ENCODE results near the gene CFDP1.
A peak's percentile ranks its signal among the peaks of the same experiment; 100 is the strongest.

Gene CFDP1

GRCh38 chr16:75266738-75267630, 166.3 kb downstream of the CFDP1 start:
- Histone ChIP-seq H3K9ac (ENCODE audit: insufficient read length, low read depth) (peak overlapping the region; percentile 93), H3K4me1 (ENCODE audit: insufficient read depth, insufficient read length) (peaks cover 48% of the 10 kb centered on the region), H3K27me3 (ENCODE audit: insufficient read depth, insufficient read length) (peaks cover 3% of the 10 kb centered on the region), H3K36me3 (ENCODE audit: insufficient read depth, insufficient read length, low read length) (peaks cover 29% of the 10 kb centered on the region), H3K9me3 (ENCODE audit: insufficient read depth, low read length) (no peaks in the 10 kb centered on the region), H3K4me3 (ENCODE audit: insufficient read length, low read depth) (peak overlapping the region; percentile 95)
- DNase-seq (ENCODE audit: low read depth, low spot score) = no peak
- TF ChIP-seq ZNF274 (IDR thresholded peaks at IDR 0.05; ENCODE audit: low read depth, low read length) (no peak), YY1 (IDR thresholded peaks at IDR 0.05; ENCODE audit: insufficient read depth, insufficient read length) (no peak), SUZ12 (IDR thresholded peaks at IDR 0.05; ENCODE audit: extremely low read depth, insufficient read depth, insufficient read length) (no peak)

DNA sequence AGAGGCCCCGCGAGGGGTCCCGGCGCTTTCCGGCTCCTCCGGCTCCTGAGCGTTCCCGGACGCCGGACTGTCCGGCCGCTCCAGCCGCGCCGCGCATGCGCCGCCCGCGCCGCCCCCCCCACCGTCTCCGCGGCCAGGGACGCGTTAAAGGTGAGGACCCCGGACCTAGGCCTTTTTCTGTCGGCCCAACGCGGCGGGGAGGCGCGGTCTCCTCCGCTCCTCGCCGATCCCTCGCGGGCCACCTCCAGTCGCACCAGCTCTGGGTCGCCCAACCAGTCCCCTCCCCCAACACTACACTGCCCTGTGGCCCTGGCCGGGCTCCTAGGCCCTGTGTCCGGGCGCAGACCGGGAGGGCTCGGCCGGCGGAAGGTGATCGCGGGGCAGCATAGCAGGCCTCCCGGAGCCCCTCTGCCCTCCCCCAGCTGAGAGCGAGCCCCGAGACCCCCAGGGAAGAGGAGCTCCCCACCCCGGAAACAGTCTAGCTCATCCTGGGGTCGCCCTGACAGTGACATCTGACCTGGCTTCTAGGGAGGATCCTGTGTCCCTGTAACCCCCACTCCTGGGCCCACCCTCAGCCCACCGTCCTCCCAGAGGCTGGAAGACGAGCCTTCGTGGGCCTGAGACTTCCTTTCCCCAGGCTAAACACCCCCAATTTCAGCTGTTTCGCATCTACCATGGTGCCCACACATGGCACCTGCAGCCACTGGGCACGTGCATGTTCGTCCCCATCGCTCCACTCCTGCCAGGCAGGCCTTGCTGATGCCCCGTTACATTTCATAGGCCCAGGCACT, 167.2 kb downstream of the CFDP1 start:
- peaks cover 3% of the 10 kb centered on the region for H3K27me3 ChIP-seq (ENCODE audit: insufficient read depth, insufficient read length)
- peaks cover 37% of the 10 kb centered on the region for H3K36me3 ChIP-seq (ENCODE audit: insufficient read depth, insufficient read length, low read length)
- H3K4me3 ChIP-seq (ENCODE audit: insufficient read length, low read depth) = peak overlapping the region; percentile 95
- TF ChIP-seq YY1 (IDR thresholded peaks at IDR 0.05; ENCODE audit: insufficient read depth, insufficient read length) = no peak
- TF ChIP-seq ZNF274 (IDR thresholded peaks at IDR 0.05; ENCODE audit: low read depth, low read length) = no peak
- no peak for TF ChIP-seq SUZ12 (IDR thresholded peaks at IDR 0.05; ENCODE audit: extremely low read depth, insufficient read depth, insufficient read length)
- H3K9me3 ChIP-seq (ENCODE audit: insufficient read depth, low read length) = no peaks in the 10 kb centered on the region
- peak; percentile 61 for DNase-seq (ENCODE audit: low read depth, low spot score)
- peaks cover 54% of the 10 kb centered on the region for H3K4me1 ChIP-seq (ENCODE audit: insufficient read depth, insufficient read length)
- peak overlapping the region; percentile 93 for H3K9ac ChIP-seq (ENCODE audit: insufficient read length, low read depth)

GRCh38 chr16:75264999-75265910, 168.0 kb downstream of the CFDP1 start:
- Histone ChIP-seq H3K27me3 (ENCODE audit: insufficient read depth, insufficient read length) (peaks cover 3% of the 10 kb centered on the region), H3K4me3 (ENCODE audit: insufficient read length, low read depth) (peak overlapping the region; percentile 95), H3K9ac (ENCODE audit: insufficient read length, low read depth) (peak overlapping the region; percentile 93), H3K36me3 (ENCODE audit: insufficient read depth, insufficient read length, low read length) (peaks cover 42% of the 10 kb centered on the region), H3K4me1 (ENCODE audit: insufficient read depth, insufficient read length) (peaks cover 55% of the 10 kb centered on the region), H3K9me3 (ENCODE audit: insufficient read depth, low read length) (no peaks in the 10 kb centered on the region)
- TF ChIP-seq SUZ12 (IDR thresholded peaks at IDR 0.05; ENCODE audit: extremely low read depth, insufficient read depth, insufficient read length) = no peak
- TF ChIP-seq ZNF274 (IDR thresholded peaks at IDR 0.05; ENCODE audit: low read depth, low read length) = no peak
- TF ChIP-seq YY1 (IDR thresholded peaks at IDR 0.05; ENCODE audit: insufficient read depth, insufficient read length) = no peak
- DNase-seq (ENCODE audit: low read depth, low spot score) = no peak

DNA sequence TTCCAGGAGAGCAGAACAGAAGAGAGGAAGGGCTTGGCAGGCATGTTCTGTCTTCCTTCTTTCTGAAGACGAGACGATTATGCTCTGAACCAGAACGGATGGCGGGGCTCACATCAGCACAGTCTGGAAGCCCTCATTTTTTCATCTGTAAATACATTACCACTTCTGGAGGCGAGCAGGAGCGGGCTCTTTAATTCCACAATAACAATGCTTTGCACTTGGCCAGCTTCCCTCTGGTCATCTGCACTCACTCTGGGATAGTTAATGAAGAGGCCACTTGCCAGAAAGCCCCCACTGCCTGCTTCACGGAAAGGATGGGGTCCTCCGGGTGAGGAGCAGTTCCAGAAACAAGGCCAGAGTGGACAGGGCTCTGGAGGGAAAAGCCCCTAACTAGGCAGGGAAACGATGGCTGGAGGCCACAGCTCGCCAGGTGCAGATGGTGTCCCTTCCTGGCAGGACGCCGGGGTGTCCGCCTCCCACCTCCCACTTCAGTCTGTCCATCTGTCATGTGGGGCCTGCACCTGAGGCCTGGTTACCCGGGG, 168.8 kb downstream of the CFDP1 start:
- H3K27me3 ChIP-seq (ENCODE audit: insufficient read depth, insufficient read length) = peaks cover 3% of the 10 kb centered on the region
- peaks cover 55% of the 10 kb centered on the region for H3K4me1 ChIP-seq (ENCODE audit: insufficient read depth, insufficient read length)
- TF ChIP-seq SUZ12 (IDR thresholded peaks at IDR 0.05; ENCODE audit: extremely low read depth, insufficient read depth, insufficient read length) (no peak), YY1 (IDR thresholded peaks at IDR 0.05; ENCODE audit: insufficient read depth, insufficient read length) (no peak)
- H3K36me3 ChIP-seq (ENCODE audit: insufficient read depth, insufficient read length, low read length) = peaks cover 46% of the 10 kb centered on the region
- H3K4me3 ChIP-seq (ENCODE audit: insufficient read length, low read depth) = peak overlapping the region; percentile 95
- H3K9me3 ChIP-seq (ENCODE audit: insufficient read depth, low read length) = no peaks in the 10 kb centered on the region
- H3K9ac ChIP-seq (ENCODE audit: insufficient read length, low read depth) = peak overlapping the region; percentile 93
- no peak for DNase-seq (ENCODE audit: low read depth, low spot score)

GRCh38 chr16:75263963-75264445, 169.3 kb downstream of the CFDP1 start:
- Histone ChIP-seq H3K9ac (ENCODE audit: insufficient read length, low read depth) (peak overlapping the region; percentile 93), H3K4me1 (ENCODE audit: insufficient read depth, insufficient read length) (peaks cover 58% of the 10 kb centered on the region), H3K36me3 (ENCODE audit: insufficient read depth, insufficient read length, low read length) (peaks cover 49% of the 10 kb centered on the region), H3K9me3 (ENCODE audit: insufficient read depth, low read length) (no peaks in the 10 kb centered on the region), H3K4me3 (ENCODE audit: insufficient read length, low read depth) (no peak overlapping the region), H3K27me3 (ENCODE audit: insufficient read depth, insufficient read length) (peaks cover 3% of the 10 kb centered on the region)
- TF ChIP-seq ZNF274 (IDR thresholded peaks at IDR 0.05; ENCODE audit: low read depth, low read length) (no peak), SUZ12 (IDR thresholded peaks at IDR 0.05; ENCODE audit: extremely low read depth, insufficient read depth, insufficient read length) (no peak), YY1 (IDR thresholded peaks at IDR 0.05; ENCODE audit: insufficient read depth, insufficient read length) (no peak)
- DNase-seq (ENCODE audit: low read depth, low spot score) = no peak

DNA sequence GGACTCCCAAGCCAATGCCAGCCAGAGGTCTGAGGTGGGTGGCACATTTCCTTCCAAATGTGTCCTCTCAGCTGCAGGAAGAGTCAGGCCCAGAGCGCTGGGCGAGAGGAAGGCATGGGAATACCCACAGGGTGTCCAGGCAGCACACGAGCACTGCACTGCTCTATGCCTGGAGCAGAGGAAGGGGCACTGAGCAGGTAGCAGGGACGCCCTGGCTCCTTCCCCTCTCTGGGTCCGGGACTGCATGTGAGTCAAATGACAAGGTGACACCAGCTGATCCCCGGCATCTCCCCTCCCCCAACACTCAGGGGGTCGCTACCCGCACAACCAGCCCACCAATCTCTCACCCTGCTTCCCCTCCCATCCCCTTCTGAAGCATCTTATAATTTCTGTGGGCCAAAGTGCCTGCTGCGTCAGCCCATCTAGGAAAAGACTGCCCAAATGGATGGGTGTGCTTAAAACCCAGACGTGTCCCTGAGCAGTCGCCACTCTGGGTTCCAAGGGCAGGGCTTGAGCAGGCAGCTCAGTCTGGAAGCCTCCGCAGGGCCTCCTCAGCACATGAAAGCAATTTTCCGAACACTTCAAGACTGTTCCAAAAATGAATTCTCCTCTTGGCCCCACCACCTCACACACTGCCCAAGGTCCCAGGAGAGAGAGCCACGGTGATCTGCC, 169.9 kb downstream of the CFDP1 start:
- H3K4me1 ChIP-seq (ENCODE audit: insufficient read depth, insufficient read length) = peaks cover 64% of the 10 kb centered on the region
- DNase-seq (ENCODE audit: low read depth, low spot score) = no peak
- H3K27me3 ChIP-seq (ENCODE audit: insufficient read depth, insufficient read length) = peaks cover 3% of the 10 kb centered on the region
- no peaks in the 10 kb centered on the region for H3K9me3 ChIP-seq (ENCODE audit: insufficient read depth, low read length)
- H3K36me3 ChIP-seq (ENCODE audit: insufficient read depth, insufficient read length, low read length) = peaks cover 55% of the 10 kb centered on the region
- no peak for TF ChIP-seq YY1 (IDR thresholded peaks at IDR 0.05; ENCODE audit: insufficient read depth, insufficient read length)
- TF ChIP-seq ZNF274 (IDR thresholded peaks at IDR 0.05; ENCODE audit: low read depth, low read length) = no peak
- no peak for TF ChIP-seq SUZ12 (IDR thresholded peaks at IDR 0.05; ENCODE audit: extremely low read depth, insufficient read depth, insufficient read length)
- H3K9ac ChIP-seq (ENCODE audit: insufficient read length, low read depth) = peak overlapping the region; percentile 12
- H3K4me3 ChIP-seq (ENCODE audit: insufficient read length, low read depth) = no peak overlapping the region

Data from NT2/D1 (cell line).